Stimulated activated CD8-positive, alpha-beta memory T cell treated with anti-CD3 and anti-CD28 coated beads, Interleukin-7, amount 100 ng/mL, for 48 hours (primary cell): ENCODE results near the gene KYNU.
"Not testable (repeated sequence)": the region's sequence is repeated elsewhere in the genome, so short reads cannot be mapped to it uniquely, and the experiment has no call there.

ENCODE experiments used
- DNase-seq, 2 donors: peaks; one replicate each; pipeline ENCODE4 v3.0.0-alpha.2; 2020; ENCODE audit warnings: low read depth in 1 of 2; ENCODE audit errors: extremely low read depth in 1 of 2

The KYNU gene

GRCh38 chr2:143084462-143084861, 207.0 kb downstream of the KYNU start:
- no peak for DNase-seq

- no peak for DNase-seq
Observed at GRCh38 chr2:143085125-143085784, 207.8 kb downstream of the KYNU start.

GRCh38 chr2:143087033-143087432, 209.6 kb downstream of the KYNU start:
- DNase-seq, result no peak

- DNase-seq, result no peak
Observed at GRCh38 chr2:143088388-143088787, 210.9 kb downstream of the KYNU start.

- DNase-seq, result not testable (repeated sequence)
Observed at GRCh38 chr2:143089520-143089919, 212.1 kb downstream of the KYNU start.
